GM13976 (cell line): ENCODE data around the gene PTPRM.

Source experiments
- DNase-seq: peaks from one replicate; pipeline ENCODE4 v3.0.0; 2012; ENCODE audit warnings: low spot score
- CTCF ChIP-seq: IDR thresholded peaks from 2 replicates; pipeline ENCODE4 v1.5.1; 2012; ENCODE audit warnings: borderline replicate concordance, mild to moderate bottlenecking; ENCODE audit not compliant: insufficient read depth; ENCODE audit errors: extremely low read depth, missing control alignments, control extremely low read depth
- in situ Hi-C: fragments of 300-500 bp; cut with MboI; formaldehyde crosslinking; loops from one replicate; pipeline ENCODE4 v1.12.0; 2022; ENCODE audit warnings: low sequenced_read_pairs, mixed read lengths, inconsistent platforms; ENCODE audit not compliant: unreplicated experiment

Gene PTPRM

GRCh38 chr18:7711495-7711894, 144.4 kb downstream of the PTPRM start:
- in situ Hi-C loops: no loop called here
- DNase-seq: no peak
- TF ChIP-seq CTCF: no peak

DNA sequence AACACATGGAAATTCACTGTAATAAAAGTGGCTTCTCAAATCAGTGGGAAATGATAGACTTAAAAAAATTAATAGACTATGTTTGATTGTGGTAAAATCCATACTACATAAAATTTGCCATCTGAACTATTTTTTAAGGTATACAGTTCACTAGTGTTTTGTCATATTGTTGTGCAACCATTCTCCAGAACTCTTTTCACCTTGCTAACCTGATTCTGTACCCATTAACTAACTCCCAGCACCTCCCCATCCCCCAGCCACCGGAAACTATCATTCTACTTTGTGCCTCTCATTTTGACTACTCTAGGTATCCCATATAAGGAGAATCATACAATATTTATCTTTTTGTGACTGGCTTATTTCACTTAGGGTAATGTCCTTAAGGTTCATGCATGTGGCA, 153.3 kb downstream of the PTPRM start:
- TF ChIP-seq CTCF: no peak
- no peak for DNase-seq
- in situ Hi-C loops: no loop called here

DNA sequence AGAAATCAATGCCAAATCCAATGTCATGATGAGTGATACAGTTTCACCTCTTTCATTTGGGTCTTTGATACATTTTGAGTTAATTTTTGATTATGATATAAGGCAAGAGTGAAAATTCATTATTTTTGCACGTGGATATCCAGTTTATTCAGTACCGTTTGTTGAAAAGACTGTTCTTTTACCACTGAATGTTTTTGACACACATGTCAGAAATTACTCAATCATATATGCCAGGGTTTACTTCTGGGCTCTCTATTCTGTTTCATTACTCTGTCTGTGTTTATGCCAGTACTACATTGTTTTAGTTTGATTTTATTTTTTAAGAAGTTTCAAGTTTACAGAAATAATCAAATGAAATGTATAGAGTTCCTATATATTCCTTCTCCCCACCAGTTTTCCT, 154.4 kb downstream of the PTPRM start:
- no peak for DNase-seq
- in situ Hi-C loops: no loop called here
- TF ChIP-seq CTCF: no peak

GRCh38 chr18:7722955-7723354, 155.8 kb downstream of the PTPRM start:
- DNase-seq: no peak
- TF ChIP-seq CTCF: no peak
- in situ Hi-C loops: no loop called here

- in situ Hi-C loops: no loop called here
- no peak for DNase-seq
- no peak for TF ChIP-seq CTCF
Observed at GRCh38 chr18:7723558-7723957, 156.4 kb downstream of the PTPRM start.

GRCh38 chr18:7725473-7725872, 158.4 kb downstream of the PTPRM start:
- no peak for TF ChIP-seq CTCF
- no peak for DNase-seq
- in situ Hi-C loops: no loop called here

GRCh38 chr18:7725897-7726296, 158.8 kb downstream of the PTPRM start:
- TF ChIP-seq CTCF: no peak
- in situ Hi-C loops: no loop called here
- DNase-seq: no peak
